Endothelial cell of umbilical vein (primary cell): ENCODE results near the gene PRDM8. TPM values are rescaled to one million over a fixed set of nuclear protein-coding genes. Genes with fewer than 3 reads are reported as not detected.
A peak's percentile ranks its signal among the peaks of the same experiment; 100 is the strongest.

Source experiments
- Bru-seq: library from RNA; stranded (reverse); fragments of 400-500 nt; gene quantifications from one replicate; lab custom pipeline; 2021; lab: Mats Ljungman, UMichigan
- BruChase-seq, 2 experiments: library from RNA; stranded (reverse); fragments of 400-500 nt; gene quantifications; one replicate each; lab custom pipeline; 2021; lab: Mats Ljungman, UMichigan
- BruUV-seq: library from RNA; stranded (reverse); fragments of 400-500 nt; replicated peaks from 2 replicates; lab custom pipeline; 2021; lab: Mats Ljungman, UMichigan
- CTCF ChIA-PET: fragments of 300-600, 350-600 bp; sonication (Branson Sonifier 250); formaldehyde crosslinking; loops from one replicate; lab custom pipeline; 2021; ENCODE audit warnings: antibody characterized with exemption, inconsistent platforms; lab: Charles Lee
- POLR2A ChIA-PET: fragments of 300-600, 350-600 bp; sonication (Branson Sonifier 250); formaldehyde crosslinking; loops from one replicate; lab custom pipeline; 2021; ENCODE audit warnings: antibody characterized with exemption, inconsistent platforms; lab: Charles Lee
- DNase-seq: peaks from one replicate; pipeline ENCODE4 v3.0.0-alpha.2; 2011; ENCODE audit warnings: low read depth, low spot score
- FAIRE-seq: peaks from 2 replicates; lab custom pipeline; 2011; peaks lifted over from hg19 to GRCh38; lab: Jason Lieb, UNC
- H2AFZ ChIP-seq: 2 replicates; pipeline ENCODE4 v1.6.0; 2012; ENCODE audit warnings: low read depth, low read length, control low read depth, inconsistent platforms
- H3K27ac ChIP-seq: 2 replicates; pipeline ENCODE4 v1.5.1; 2011; ENCODE audit warnings: low read depth, mild to moderate bottlenecking, control low read depth, low read length, moderate library complexity; ENCODE audit not compliant: insufficient read depth
- H3K27me3 ChIP-seq, 2 experiments: 2 replicates each; pipeline versions ENCODE4 v1.6.0 to v1.6.1; 2011; ENCODE audit warnings: low read length in 2 of 2, mixed read lengths in 1 of 2; ENCODE audit not compliant: control insufficient read depth in 2 of 2, insufficient read depth in 2 of 2
- H3K36me3 ChIP-seq, 2 experiments: 2 replicates in 1 of 2; 3 replicates in 1 of 2; pipeline ENCODE4 v1.5.1; 2011; ENCODE audit warnings: low read length in 2 of 2, mild to moderate bottlenecking in 1 of 2, moderate library complexity in 1 of 2; ENCODE audit not compliant: control insufficient read depth in 2 of 2, insufficient read depth in 2 of 2; ENCODE audit errors: extremely low read depth in 1 of 2
- H3K4me1 ChIP-seq: 3 replicates; pipeline ENCODE4 v1.5.1; 2011; ENCODE audit warnings: mild to moderate bottlenecking, low read length; ENCODE audit not compliant: control insufficient read depth, insufficient read depth; ENCODE audit errors: extremely low read depth
- H3K4me2 ChIP-seq: 2 replicates; pipeline ENCODE4 v1.6.1; 2011; ENCODE audit warnings: low read length, control low read depth, mixed read lengths; ENCODE audit not compliant: insufficient read depth
- H3K4me3 ChIP-seq, 3 experiments: fragments of 200-600 bp in 1 of 3; sonication (generic), shearing (Covaris generic) in 1 of 3; replicated peaks in 1 of 3; 2 replicates each; pipeline ENCODE4 v1.5.1; 2011 to 2016; ENCODE audit warnings: control low read depth in 3 of 3, low read length in 3 of 3, mild to moderate bottlenecking in 2 of 3, inconsistent platforms in 1 of 3, low read depth in 1 of 3, moderate library complexity in 1 of 3; ENCODE audit not compliant: insufficient read depth in 1 of 3
- H3K79me2 ChIP-seq: 2 replicates; pipeline ENCODE4 v1.6.0; 2012; ENCODE audit warnings: low read length, inconsistent platforms; ENCODE audit not compliant: control insufficient read depth, insufficient read depth
- H3K9ac ChIP-seq: replicated peaks from 2 replicates; pipeline ENCODE3; 2011; ENCODE audit warnings: low read length, control low read depth; ENCODE audit not compliant: insufficient read depth; ENCODE audit errors: extremely low read depth
- H3K9me1 ChIP-seq: replicated peaks from 3 replicates; pipeline ENCODE4 v1.6.0; 2011; ENCODE audit warnings: mild to moderate bottlenecking, low read length; ENCODE audit not compliant: control insufficient read depth, insufficient read depth; ENCODE audit errors: extremely low read depth
- H3K9me3 ChIP-seq: replicated peaks from 2 replicates; pipeline ENCODE4 v1.5.1; 2012; ENCODE audit warnings: low read length, inconsistent platforms; ENCODE audit not compliant: control insufficient read depth, insufficient read depth
- H4K20me1 ChIP-seq: replicated peaks from 2 replicates; pipeline ENCODE3; 2011; ENCODE audit warnings: mild to moderate bottlenecking, low read length; ENCODE audit not compliant: control insufficient read depth, insufficient read depth; ENCODE audit errors: extremely low read depth
- CTCF ChIP-seq, 2 donors: IDR thresholded peaks; 1 replicate in 1 of 2; 2 replicates in 1 of 2; pipeline ENCODE4 v1.5.1; 2011; ENCODE audit warnings: low read length in 2 of 2, mild to moderate bottlenecking in 2 of 2, moderate library complexity in 2 of 2, control low read depth in 1 of 2, inconsistent platforms in 1 of 2, low read depth in 1 of 2; ENCODE audit not compliant: insufficient read depth in 1 of 2; ENCODE audit errors: extremely low read depth in 1 of 2
- EZH2 ChIP-seq: IDR thresholded peaks from 2 replicates; pipeline ENCODE4 v1.6.1; 2012; ENCODE audit warnings: borderline replicate concordance, low read depth, mild to moderate bottlenecking, moderate library complexity, low read length, inconsistent platforms; ENCODE audit not compliant: severe bottlenecking
- FOS ChIP-seq: IDR thresholded peaks from 2 replicates; pipeline ENCODE4 v1.6.1; 2011; ENCODE audit warnings: mild to moderate bottlenecking, low read length, moderate library complexity, borderline replicate concordance; ENCODE audit not compliant: insufficient read depth
- GATA2 ChIP-seq: IDR thresholded peaks from 2 replicates; pipeline ENCODE4 v1.7.0; 2011; ENCODE audit warnings: low read depth, mild to moderate bottlenecking, moderate library complexity, mixed read lengths, low read length; ENCODE audit not compliant: insufficient read length, insufficient read depth
- JUN ChIP-seq: IDR thresholded peaks from 2 replicates; pipeline ENCODE4 v1.6.1; 2011; ENCODE audit warnings: borderline replicate concordance, low read depth; ENCODE audit not compliant: insufficient read length, insufficient read depth
- MAX ChIP-seq: IDR thresholded peaks from 2 replicates; pipeline ENCODE4 v1.6.1; 2011; ENCODE audit not compliant: insufficient read depth, insufficient read length
- MYC ChIP-seq: IDR thresholded peaks from one replicate; pipeline ENCODE4 v1.6.1; 2011; ENCODE audit warnings: mild to moderate bottlenecking, low read depth, low read length
- POLR2A ChIP-seq: IDR thresholded peaks from 2 replicates; pipeline ENCODE4 v1.6.1; 2012; ENCODE audit warnings: low read depth, mild to moderate bottlenecking, control low read depth, low read length
- POLR2AphosphoS5 ChIP-seq: IDR thresholded peaks from 2 replicates; pipeline ENCODE4 v1.6.1; 2012; ENCODE audit warnings: low read depth, mild to moderate bottlenecking, control low read depth, low read length, moderate library complexity; ENCODE audit not compliant: insufficient read depth
- dilution Hi-C: fragments of 300-500 bp; cut with MboI; formaldehyde crosslinking; loops from one replicate; pipeline ENCODE4 v1.15.0; 2019; ENCODE audit warnings: low sequenced_read_pairs; ENCODE audit not compliant: extremely low pct_ligation_motif_present
- intact Hi-C: fragments of 100-400 bp; cut with micrococcal nuclease; formaldehyde crosslinking; loops from one replicate; pipeline ENCODE4 v1.10.0; 2022
- long read RNA-seq: library from polyadenylated mRNA; stranded (forward); transcript quantifications from one replicate; pipeline ENCODE4 v2.0.0, GENCODE V29; 2021
- polyA minus RNA-seq, 3 experiments: library from RNA; depleted of rRNA, polyadenylated mRNA; stranded (reverse); fragments of >200 nt; gene quantifications; 1 replicate in 1 of 3; 2 replicates in 2 of 3; pipeline ENCODE4 v1.2.3, GENCODE V29; 2011
- polyA plus RNA-seq, 4 experiments: library from polyadenylated mRNA; depleted of rRNA in 3 of 4; stranded (reverse) in 3 of 4; unstranded in 1 of 4; fragments of >200 nt; gene quantifications; 2 replicates each; pipeline versions ENCODE4 v1.2.1 to v1.2.3, GENCODE V29; 2011 to 2012; ENCODE audit warnings: missing spikeins in 1 of 4
- total RNA-seq: library from RNA; stranded (reverse); gene quantifications from 2 replicates; pipeline ENCODE4 v1.2.3, GENCODE V29; 2021

The PRDM8 gene
- total RNA-seq (0.42 and 0.82 TPM in 2 replicates), polyA plus RNA-seq (0.28 and 0.67 TPM in 2 replicates), polyA minus RNA-seq (0.22 and 0.34 TPM in 2 replicates), Bru-seq, nascent RNA (percentile 26 among the genes with signal in this experiment), BruChase-seq, experiment 1, labeled RNA remaining after a 6-hour chase (percentile 10 among the genes with signal in this experiment), BruChase-seq, experiment 2, labeled RNA remaining after a 2-hour chase (percentile 23 among the genes with signal in this experiment)
- 0.34 TPM in 2 replicates for polyA plus RNA-seq (2011; cell fraction: cytosol; rRNA removed)
- 2.3 and 2.5 TPM in 2 replicates for polyA plus RNA-seq (2011; cell fraction: nucleus; rRNA removed)
- 1.2 TPM in 2 replicates for polyA plus RNA-seq (2012)
- polyA minus RNA-seq (2011; cell fraction: cytosol; rRNA and poly(A)+ RNA removed): not detected
- 1.3 and 1.9 TPM in 2 replicates for polyA minus RNA-seq (2011; cell fraction: nucleus; rRNA and poly(A)+ RNA removed)
- long read RNA-seq, partial matches to known transcripts: 0 of 2 reads
- long read RNA-seq, other reads (novel, unspliced or antisense): 2 of 2 reads

DNA sequence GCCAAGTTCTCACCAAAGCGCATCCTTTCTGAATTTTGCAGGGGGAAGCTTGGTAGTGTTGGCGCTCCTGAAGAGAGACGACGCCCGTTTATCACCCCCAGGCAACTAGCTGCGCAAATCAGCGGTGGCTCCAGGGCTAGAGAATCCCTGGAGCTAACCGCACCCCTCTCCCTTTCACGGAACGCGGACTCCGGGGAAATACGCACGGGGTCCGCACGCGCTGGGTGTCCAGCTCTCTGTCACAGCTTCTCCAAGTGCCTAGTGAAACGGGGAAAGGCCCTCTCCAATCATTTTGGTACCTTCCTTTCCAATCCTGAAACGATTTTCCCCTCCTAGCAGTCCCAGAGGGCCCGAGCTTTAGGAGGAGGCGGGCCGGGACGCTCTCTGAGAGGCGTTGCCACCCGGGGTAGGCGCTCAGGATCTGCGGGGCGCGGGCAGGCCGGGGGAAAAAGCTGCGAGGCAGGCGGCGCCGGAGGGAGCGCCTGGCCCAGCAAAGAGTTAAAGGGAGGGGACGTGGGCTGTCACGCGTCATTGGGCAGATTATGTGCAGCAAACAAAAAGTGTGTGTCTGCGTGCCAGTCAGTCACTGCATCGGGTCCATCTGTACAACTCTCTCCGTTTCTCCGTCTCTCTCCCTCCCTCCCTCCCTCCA is at the start of gene PRDM8:
Gene PRDM8 (plus strand): TSS at position 582 of the 652 bp plus-strand sequence. CDS start 2,578 bp downstream, outside the sequence.
- DNase-seq: no peak

More for the DNA sequence above, at the start of gene PRDM8:
- peak; percentile 61 for FAIRE-seq
- BruUV-seq: no TSS peak
- dilution Hi-C loops: no loop called here
- Histone ChIP-seq H3K27me3 (peaks cover 76 to 95% of the 10 kb centered on the region in 2 experiments), H3K9me3 (no peaks in the 10 kb centered on the region), H3K27ac (no peak within 1 kb of the TSS), H2AFZ (peak within 1 kb of the TSS; percentile 35), H4K20me1 (no peaks in the 10 kb centered on the region), H3K4me1 (peaks cover 19% of the 10 kb centered on the region), H3K9ac (no peak within 1 kb of the TSS), H3K36me3 (no peaks in the 10 kb centered on the region), H3K9me1 (no peaks in the 10 kb centered on the region), H3K4me3 (peak within 1 kb of the TSS in 2 of 3 experiments; percentile 8 to 15), H3K79me2 (no peaks in the 10 kb centered on the region), H3K4me2 (peak within 1 kb of the TSS; percentile 25)
- intact Hi-C loops: loop anchor here (1.0 kb wide), 1 partner anchor 8 kb away; no protein-coding TSS in a partner anchor
- TF ChIP-seq POLR2A (no peak), CTCF (IDR thresholded peaks at IDR 0.05; ENCODE audit: extremely low read depth in 1 of 2, insufficient read depth in 1 of 2, low read depth in 1 of 2, low read length in 2 of 2) (no peak), FOS (no peak), EZH2 (no peak), MAX (no peak), POLR2AphosphoS5 (no peak), MYC (no peak), GATA2 (no peak), JUN (no peak)
- POLR2A ChIA-PET: no interaction called here
- CTCF ChIA-PET: interaction anchor here (0.7 to 2.5 kb wide), 3 partner anchors 9 to 24 kb away, joined by 3 to 16 read pairs (median 3); no protein-coding TSS in a partner anchor
